Stimulated activated CD8-positive, alpha-beta memory T cell treated with anti-CD3 and anti-CD28 coated beads, Interleukin-15, amount 100 ng/mL, for 24 hours (primary cell): ENCODE measurements around the gene CHN2.

Experiments used
- DNase-seq: peaks from one replicate; pipeline ENCODE4 v3.0.0-alpha.2; 2020; ENCODE audit warnings: low read depth

CHN2 gene

GRCh38 chr7:29471444-29472138, 277.0 kb downstream of the CHN2 start:
- DNase-seq: no peak

- no peak for DNase-seq
Measured at GRCh38 chr7:29476916-29477315, 282.3 kb downstream of the CHN2 start.

GRCh38 chr7:29478226-29478625, 283.7 kb downstream of the CHN2 start:
- no peak for DNase-seq

- DNase-seq: no peak
Measured at GRCh38 chr7:29478687-29479240, 284.2 kb downstream of the CHN2 start.

GRCh38 chr7:29479301-29480200, 285.0 kb downstream of the CHN2 start:
- DNase-seq: no peak

GRCh38 chr7:29480451-29480850, 285.9 kb downstream of the CHN2 start:
- no peak for DNase-seq

GRCh38 chr7:29480934-29481651, 286.5 kb downstream of the CHN2 start:
- no peak for DNase-seq

- no peak for DNase-seq
Measured at GRCh38 chr7:29482056-29482455, 287.5 kb downstream of the CHN2 start.

GRCh38 chr7:29483219-29484104, 288.9 kb downstream of the CHN2 start:
- DNase-seq: no peak

GRCh38 chr7:29484280-29484679, 289.7 kb downstream of the CHN2 start:
- DNase-seq: no peak

GRCh38 chr7:29485339-29486190, 291.0 kb downstream of the CHN2 start:
- no peak for DNase-seq

- DNase-seq: no peak
Measured at GRCh38 chr7:29486191-29486700, 291.7 kb downstream of the CHN2 start.

- DNase-seq: no peak
Measured at GRCh38 chr7:29487424-29487823, 292.8 kb downstream of the CHN2 start.

GRCh38 chr7:29488203-29488970, 293.8 kb downstream of the CHN2 start:
- DNase-seq: no peak

- no peak for DNase-seq
Measured at GRCh38 chr7:29488977-29489376, 294.4 kb downstream of the CHN2 start.

GRCh38 chr7:29490094-29490607, 295.6 kb downstream of the CHN2 start:
- no peak for DNase-seq

GRCh38 chr7:29494350-29494749, 299.8 kb downstream of the CHN2 start:
- DNase-seq: no peak

GRCh38 chr7:29495653-29496052, 301.1 kb downstream of the CHN2 start:
- no peak for DNase-seq

GRCh38 chr7:29496355-29497020, 301.9 kb downstream of the CHN2 start:
- no peak for DNase-seq
